ENCODE measurements around the gene LENG1. TPM values are rescaled to one million over a fixed set of nuclear protein-coding genes. Genes with fewer than 3 reads are reported as not detected.
"Not testable (repeated sequence)": the region's sequence is repeated elsewhere in the genome, so short reads cannot be mapped to it uniquely, and the experiment has no call there.

Gene LENG1
- total RNA-seq, 4 donors from 2014 or later = 7.4 to 12.9 (median 10.4) TPM

DNA sequence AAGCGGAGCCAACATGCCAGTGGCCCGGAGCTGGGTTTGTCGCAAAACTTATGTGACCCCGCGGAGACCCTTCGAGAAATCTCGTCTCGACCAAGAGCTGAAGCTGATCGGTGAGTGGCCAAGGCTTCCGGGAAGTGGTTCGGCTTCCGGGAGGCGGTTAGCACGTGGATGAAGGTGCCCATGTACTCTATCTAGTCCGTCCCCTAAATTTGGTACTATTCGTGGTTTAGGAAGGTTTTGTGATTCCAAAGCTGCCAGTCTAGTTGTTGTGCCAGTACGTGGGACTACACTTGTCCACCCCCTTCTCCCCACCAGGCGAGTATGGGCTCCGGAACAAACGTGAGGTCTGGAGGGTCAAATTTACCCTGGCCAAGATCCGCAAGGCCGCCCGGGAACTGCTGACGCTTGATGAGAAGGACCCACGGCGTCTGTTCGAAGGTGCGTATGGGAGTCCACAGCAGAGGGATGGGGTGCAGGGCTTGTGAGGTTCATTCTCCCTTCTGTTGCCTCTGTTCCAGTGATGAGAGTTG lies 41.7 kb upstream of the LENG1 start:
- TF ChIP-seq POLR2A (IDR thresholded peaks at IDR 0.05) (no peak), EP300 (IDR thresholded peaks at IDR 0.05) (no peak)
- TF ChIP-seq, protein P1, sequence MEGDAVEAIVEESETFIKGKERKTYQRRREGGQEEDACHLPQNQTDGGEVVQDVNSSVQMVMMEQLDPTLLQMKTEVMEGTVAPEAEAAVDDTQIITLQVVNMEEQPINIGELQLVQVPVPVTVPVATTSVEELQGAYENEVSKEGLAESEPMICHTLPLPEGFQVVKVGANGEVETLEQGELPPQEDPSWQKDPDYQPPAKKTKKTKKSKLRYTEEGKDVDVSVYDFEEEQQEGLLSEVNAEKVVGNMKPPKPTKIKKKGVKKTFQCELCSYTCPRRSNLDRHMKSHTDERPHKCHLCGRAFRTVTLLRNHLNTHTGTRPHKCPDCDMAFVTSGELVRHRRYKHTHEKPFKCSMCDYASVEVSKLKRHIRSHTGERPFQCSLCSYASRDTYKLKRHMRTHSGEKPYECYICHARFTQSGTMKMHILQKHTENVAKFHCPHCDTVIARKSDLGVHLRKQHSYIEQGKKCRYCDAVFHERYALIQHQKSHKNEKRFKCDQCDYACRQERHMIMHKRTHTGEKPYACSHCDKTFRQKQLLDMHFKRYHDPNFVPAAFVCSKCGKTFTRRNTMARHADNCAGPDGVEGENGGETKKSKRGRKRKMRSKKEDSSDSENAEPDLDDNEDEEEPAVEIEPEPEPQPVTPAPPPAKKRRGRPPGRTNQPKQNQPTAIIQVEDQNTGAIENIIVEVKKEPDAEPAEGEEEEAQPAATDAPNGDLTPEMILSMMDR (IDR thresholded peaks at IDR 0.05) = no peak
- Histone ChIP-seq H3K36me3 (peaks cover 2 to 55% (median 35%) of the 10 kb centered on the region in 3 donors), H3K27me3 (no peaks in the 10 kb centered on the region), H3K9me3 (no peaks in the 10 kb centered on the region), H3K4me1 (peaks cover 0 to 57% (median 34%) of the 10 kb centered on the region in 4 donors), H3K27ac (peak overlapping the region; percentile 93 to 98 (median 95)), H3K4me3 (peak overlapping the region; percentile 66 to 76 (median 73))
- WGBS, 2 donors = 3 to 5% methylated on average over 11 to 28 of the region's 28 CpGs
- no peak for DNase-seq (ENCODE audit: low spot score in 2 of 2)

DNA sequence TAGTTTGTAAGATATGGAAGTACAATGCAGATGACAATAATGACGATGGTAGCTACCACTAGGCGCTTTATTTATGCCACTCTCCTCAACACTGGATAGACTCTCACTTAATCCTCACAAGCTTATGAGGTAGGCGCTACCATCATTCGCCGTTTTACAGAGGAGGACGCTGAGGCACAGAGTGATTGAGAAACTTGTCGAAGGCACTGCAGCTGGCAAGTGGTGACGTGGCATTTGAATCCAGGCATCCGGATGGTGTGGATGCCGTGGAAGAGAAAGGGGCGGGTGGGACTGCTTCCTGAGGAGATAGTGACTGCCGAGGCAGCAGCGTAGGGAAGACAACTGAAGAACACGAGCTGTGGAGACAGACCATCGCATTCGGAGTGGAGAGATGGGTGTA lies 39.9 kb upstream of the LENG1 start:
- H3K27me3 ChIP-seq = no peaks in the 10 kb centered on the region
- DNase-seq (ENCODE audit: low spot score in 2 of 2) = no peak
- H3K4me3 ChIP-seq = no peak overlapping the region
- TF ChIP-seq EP300 (IDR thresholded peaks at IDR 0.05) (no peak), POLR2A (IDR thresholded peaks at IDR 0.05) (no peak)
- TF ChIP-seq, protein P1 (IDR thresholded peaks at IDR 0.05) = no peak
- H3K36me3 ChIP-seq = peaks cover 2 to 49% (median 24%) of the 10 kb centered on the region in 3 donors
- 92 to 93% methylated on average over 16 of the region's 16 CpGs for WGBS, 2 donors
- peaks cover 0 to 39% (median 28%) of the 10 kb centered on the region in 4 donors for H3K4me1 ChIP-seq
- no peaks in the 10 kb centered on the region for H3K9me3 ChIP-seq
- no peak overlapping the region for H3K27ac ChIP-seq

GRCh38 chr19:54197121-54197520 lies 37.6 kb upstream of the LENG1 start:
- H3K4me1 ChIP-seq = peaks cover under 1 to 22% (median 13%) of the 10 kb centered on the region in 4 donors
- peaks cover 0 to 42% (median 12%) of the 10 kb centered on the region in 3 donors for H3K36me3 ChIP-seq
- WGBS, 2 donors = 77 to 81% methylated on average over 3 of the region's 3 CpGs
- no peak overlapping the region for H3K27ac ChIP-seq
- H3K9me3 ChIP-seq = no peaks in the 10 kb centered on the region
- TF ChIP-seq, protein P1 (IDR thresholded peaks at IDR 0.05) = no peak
- no peaks in the 10 kb centered on the region for H3K27me3 ChIP-seq
- no peak for DNase-seq (ENCODE audit: low spot score in 2 of 2)
- H3K4me3 ChIP-seq = no peak overlapping the region

DNA sequence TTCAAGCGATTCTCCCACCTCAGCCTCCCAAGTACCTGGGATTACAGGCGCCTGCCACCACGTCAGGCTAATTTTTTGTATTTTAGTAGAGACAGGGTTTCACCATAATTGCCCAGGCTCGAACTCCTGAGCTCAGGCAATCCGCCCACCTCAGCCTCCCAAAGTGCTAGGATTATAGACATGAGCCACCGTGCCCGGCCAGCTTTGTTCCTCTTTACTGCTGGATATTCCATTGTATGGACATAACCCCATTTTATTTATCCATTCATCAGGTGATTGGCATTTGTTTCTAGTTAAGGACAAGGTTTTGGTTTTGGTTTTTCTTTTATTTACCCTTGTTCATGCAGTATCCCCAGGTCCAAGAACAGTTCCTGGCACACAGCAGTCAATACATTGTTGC lies 37.0 kb upstream of the LENG1 start:
- H3K4me1 ChIP-seq = peaks cover 4 to 22% (median 13%) of the 10 kb centered on the region in 4 donors
- WGBS, 2 donors = 92 to 94% methylated on average over 7 of the region's 7 CpGs

GRCh38 chr19:54194463-54194862 lies 34.9 kb upstream of the LENG1 start:
- not testable (repeated sequence) for H3K27ac ChIP-seq; DNase-seq (ENCODE audit: low spot score in 2 of 2); H3K4me3 ChIP-seq; H3K27me3 ChIP-seq; H3K9me3 ChIP-seq
- peaks cover 0 to 34% (median 7%) of the 10 kb centered on the region in 3 donors for H3K36me3 ChIP-seq
- H3K4me1 ChIP-seq = peaks cover 4 to 15% (median 9%) of the 10 kb centered on the region in 4 donors
- WGBS, 2 donors = 93% methylated on average over 12 of the region's 12 CpGs

More for the DNA sequence above, 37.0 kb upstream of the LENG1 start:
- Histone ChIP-seq H3K36me3 (peaks cover 0 to 37% (median 7%) of the 10 kb centered on the region in 3 donors), H3K9me3 (no peaks in the 10 kb centered on the region), H3K27me3 (no peaks in the 10 kb centered on the region), H3K4me3 (no peak overlapping the region), H3K27ac (no peak overlapping the region)
- DNase-seq (ENCODE audit: low spot score in 2 of 2) = no peak
- no peak for TF ChIP-seq POLR2A (IDR thresholded peaks at IDR 0.05)
- TF ChIP-seq, protein P1 (IDR thresholded peaks at IDR 0.05) = no peak
- no peak for TF ChIP-seq EP300 (IDR thresholded peaks at IDR 0.05)
